SK-N-SH (cell line): Measurements from ENCODE around the gene GUCY1A1.

Experiments used
- CTCF ChIP-seq: fragments of 200-600 bp; sonication (generic); IDR thresholded peaks from 2 replicates; pipeline ENCODE4 v1.6.1; 2017; ENCODE audit warnings: antibody characterized with exemption, mild to moderate bottlenecking, moderate library complexity
- MXI1 ChIP-seq: IDR thresholded peaks from 2 replicates; pipeline ENCODE4 v1.6.1; 2012; ENCODE audit warnings: mild to moderate bottlenecking, low read depth, low read length, improper control_type of control experiment
- TAF1 ChIP-seq: IDR thresholded peaks from 2 replicates; pipeline ENCODE4 v1.6.1; 2012; ENCODE audit warnings: low read depth, mild to moderate bottlenecking, low read length, moderate library complexity, borderline replicate concordance
- TF ChIP-seq, protein P1 (sequence below): fragments of 150-350 bp; IDR thresholded peaks from 2 replicates; pipeline ENCODE4 v1.6.1; 2017; ENCODE audit warnings: antibody characterized with exemption, low read length, low read depth, borderline replicate concordance

GRCh38 chr4:155774033-155774432 is 107.4 kb downstream of the GUCY1A1 start:
- TF ChIP-seq CTCF (no peak), TAF1 (no peak), MXI1 (no peak)
- TF ChIP-seq, protein P1, sequence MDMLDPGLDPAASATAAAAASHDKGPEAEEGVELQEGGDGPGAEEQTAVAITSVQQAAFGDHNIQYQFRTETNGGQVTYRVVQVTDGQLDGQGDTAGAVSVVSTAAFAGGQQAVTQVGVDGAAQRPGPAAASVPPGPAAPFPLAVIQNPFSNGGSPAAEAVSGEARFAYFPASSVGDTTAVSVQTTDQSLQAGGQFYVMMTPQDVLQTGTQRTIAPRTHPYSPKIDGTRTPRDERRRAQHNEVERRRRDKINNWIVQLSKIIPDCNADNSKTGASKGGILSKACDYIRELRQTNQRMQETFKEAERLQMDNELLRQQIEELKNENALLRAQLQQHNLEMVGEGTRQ, result no peak
